Activated T-helper 2 cell treated with anti-CD3 and anti-CD28 coated beads, Interferon-gamma antibody, Interleukin-2, Interleukin-4, amounts not matched to agents 10 μg/mL and 5 μg/mL and 100 μg/mL, durations not matched to agents 14 hours and 24 hours and 36 hours (primary cell): ENCODE measurements around the gene ARF3. TPM values are rescaled to one million over a fixed set of nuclear protein-coding genes. Genes with fewer than 3 reads are reported as not detected.

ENCODE experiments used
- DNase-seq: peaks from one replicate; pipeline ENCODE4 v3.0.0; 2021; ENCODE audit warnings: low spot score
- H3K27ac Mint-ChIP-seq: one replicate; pipeline ENCODE4 v1.8.0; 2021; ENCODE audit warnings: mixed read lengths
- H3K27me3 Mint-ChIP-seq: one replicate; pipeline ENCODE4 v1.8.0; 2021; ENCODE audit warnings: low read depth, mixed read lengths
- H3K36me3 Mint-ChIP-seq: one replicate; pipeline ENCODE4 v1.8.0; 2021; ENCODE audit warnings: low read depth, mixed read lengths
- H3K4me1 Mint-ChIP-seq: one replicate; pipeline ENCODE4 v1.8.0; 2021; ENCODE audit warnings: low read depth, mixed read lengths
- H3K4me3 Mint-ChIP-seq: one replicate; pipeline ENCODE4 v1.8.0; 2021; ENCODE audit warnings: low read depth, mild to moderate bottlenecking, moderate library complexity, mixed read lengths
- H3K9me3 Mint-ChIP-seq: one replicate; pipeline ENCODE4 v1.8.0; 2021; ENCODE audit warnings: mixed read lengths
- intact Hi-C: fragments of 100-400 bp; cut with micrococcal nuclease; formaldehyde crosslinking; loops from one replicate; pipeline ENCODE4 v1.15.1; 2023
- total RNA-seq: library from RNA; stranded (reverse); gene quantifications from 2 replicates; pipeline ENCODE4 v1.2.3, GENCODE V29; 2022

ARF3 gene
- total RNA-seq, 1 donor from 2014 or later, result 135 TPM

DNA sequence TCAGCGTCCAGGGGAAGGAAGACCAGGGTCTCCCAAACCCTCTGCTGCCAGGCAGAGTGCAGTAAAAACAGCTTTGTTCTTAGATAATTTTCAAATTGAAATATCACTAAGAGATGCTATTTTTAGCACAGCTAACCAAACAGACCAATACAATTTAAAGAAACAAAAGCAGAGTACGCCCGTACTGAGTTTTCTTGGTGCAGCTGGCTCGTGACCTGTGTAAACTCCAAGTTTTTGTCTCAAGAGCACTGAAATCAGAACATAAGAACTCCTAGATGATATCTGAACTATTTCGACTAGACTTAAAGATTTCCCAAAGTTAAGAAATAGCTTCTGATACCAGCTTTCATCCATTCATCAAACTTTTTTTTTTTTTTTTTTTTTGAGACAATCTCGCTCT is 10.3 kb downstream of the ARF3 start:
- H3K9me3 Mint-ChIP-seq, result no peaks in the 10 kb centered on the region
- peaks cover 9% of the 10 kb centered on the region for H3K4me1 Mint-ChIP-seq
- no peak overlapping the region for H3K4me3 Mint-ChIP-seq
- intact Hi-C loops, result no loop called here
- H3K36me3 Mint-ChIP-seq, result peaks cover 16% of the 10 kb centered on the region
- H3K27me3 Mint-ChIP-seq, result no peaks in the 10 kb centered on the region
- DNase-seq, result no peak
- H3K27ac Mint-ChIP-seq, result no peak overlapping the region

DNA sequence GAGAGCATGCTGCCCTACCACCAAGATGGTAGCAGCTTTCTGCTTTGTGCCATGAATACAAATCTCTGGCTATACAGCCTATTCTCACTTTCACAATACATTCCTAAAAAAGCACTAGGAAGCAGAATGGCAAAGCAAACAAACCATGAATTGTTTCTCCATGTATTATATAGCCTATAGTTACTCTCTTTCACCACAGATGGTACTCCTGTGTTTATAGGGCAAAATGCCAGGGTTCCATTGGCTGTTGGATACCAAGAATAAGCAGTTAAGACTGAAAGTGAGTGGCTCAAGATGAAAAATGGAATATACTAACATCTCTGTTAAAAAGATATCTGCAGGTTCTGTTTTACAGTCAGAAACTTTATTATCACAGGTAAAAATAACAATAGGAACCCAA is 11.1 kb downstream of the ARF3 start:
- H3K27ac Mint-ChIP-seq, result no peak overlapping the region
- no peaks in the 10 kb centered on the region for H3K9me3 Mint-ChIP-seq
- no peak overlapping the region for H3K4me3 Mint-ChIP-seq
- no peak for DNase-seq
- peaks cover 9% of the 10 kb centered on the region for H3K4me1 Mint-ChIP-seq
- H3K27me3 Mint-ChIP-seq, result no peaks in the 10 kb centered on the region
- H3K36me3 Mint-ChIP-seq, result peaks cover 21% of the 10 kb centered on the region
- intact Hi-C loops, result no loop called here

DNA sequence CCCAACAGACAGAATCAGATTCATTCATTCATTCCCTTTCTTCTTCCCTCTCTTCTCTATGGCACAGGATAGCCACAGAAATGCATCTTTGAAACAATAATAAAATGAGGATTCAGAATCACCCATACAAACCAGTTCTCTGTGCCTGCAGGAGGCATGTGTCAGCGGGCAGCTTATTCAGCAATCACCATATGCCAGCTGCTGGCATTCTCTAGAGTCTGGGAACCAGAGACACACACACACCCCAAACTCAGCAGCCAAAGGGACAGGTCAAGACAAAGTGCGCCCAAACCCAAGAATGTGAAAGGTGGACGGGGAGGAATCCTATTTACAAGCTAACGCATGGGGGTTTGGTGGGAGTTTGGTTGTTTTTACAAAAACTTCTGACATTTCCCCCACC is 14.1 kb downstream of the ARF3 start:
- Mint-ChIP-seq H3K4me3 (no peak overlapping the region), H3K4me1 (peaks cover 7% of the 10 kb centered on the region), H3K27ac (no peak overlapping the region), H3K27me3 (no peaks in the 10 kb centered on the region), H3K9me3 (no peaks in the 10 kb centered on the region), H3K36me3 (peaks cover 35% of the 10 kb centered on the region)
- no peak for DNase-seq
- intact Hi-C loops, result no loop called here

DNA sequence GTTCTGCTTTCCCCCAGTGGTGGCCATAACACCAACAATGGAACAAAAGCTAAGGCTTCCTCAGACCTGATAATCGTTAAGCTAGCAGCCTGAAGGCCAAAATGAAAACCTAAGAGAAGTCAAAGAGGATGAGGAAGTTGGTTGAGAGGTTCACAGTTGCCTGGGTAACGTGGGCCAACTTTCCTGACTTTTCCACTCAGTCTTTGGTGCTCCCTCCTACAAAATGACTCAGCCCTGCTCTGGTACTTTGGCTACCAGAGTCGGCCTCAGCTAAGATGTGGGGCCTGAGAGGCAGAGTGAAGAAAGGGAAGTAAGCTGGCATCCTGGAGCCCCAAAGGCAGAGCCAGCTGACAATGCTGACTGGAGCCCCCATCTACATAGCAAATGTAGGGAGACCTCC is 17.1 kb downstream of the ARF3 start:
- Mint-ChIP-seq H3K27me3 (no peaks in the 10 kb centered on the region), H3K4me3 (no peak overlapping the region), H3K27ac (no peak overlapping the region), H3K36me3 (peaks cover 42% of the 10 kb centered on the region), H3K9me3 (no peaks in the 10 kb centered on the region), H3K4me1 (peaks cover 7% of the 10 kb centered on the region)
- DNase-seq, result no peak
- intact Hi-C loops, result no loop called here

DNA sequence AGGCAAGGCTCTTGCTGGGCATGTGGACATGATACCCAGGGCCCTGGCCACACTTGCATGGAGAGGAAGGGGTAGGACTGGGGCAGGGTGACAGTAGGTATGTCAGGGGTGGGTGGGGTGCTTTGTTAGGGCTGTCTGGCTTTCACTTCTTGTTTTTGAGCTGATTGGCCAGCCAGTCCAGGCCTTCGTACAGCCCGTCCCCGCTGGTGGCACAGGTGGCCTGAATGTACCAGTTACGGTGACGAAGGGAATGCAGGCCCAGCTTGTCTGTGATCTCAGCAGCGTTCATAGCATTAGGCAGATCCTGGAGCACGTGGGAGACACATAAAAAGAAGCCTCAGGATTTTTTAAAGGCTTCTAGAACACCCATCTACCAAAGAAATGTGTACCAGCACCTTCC is 18.5 kb downstream of the ARF3 start:
- DNase-seq, result no peak
- H3K4me1 Mint-ChIP-seq, result peaks cover 13% of the 10 kb centered on the region
- H3K9me3 Mint-ChIP-seq, result no peaks in the 10 kb centered on the region
- no peak overlapping the region for H3K4me3 Mint-ChIP-seq
- H3K27ac Mint-ChIP-seq, result no peak overlapping the region
- intact Hi-C loops, result loop anchor here (5.0 kb wide), 1 partner anchor 37 kb away; a partner anchor contains a TSS
- H3K27me3 Mint-ChIP-seq, result no peaks in the 10 kb centered on the region
- H3K36me3 Mint-ChIP-seq, result peaks cover 45% of the 10 kb centered on the region

DNA sequence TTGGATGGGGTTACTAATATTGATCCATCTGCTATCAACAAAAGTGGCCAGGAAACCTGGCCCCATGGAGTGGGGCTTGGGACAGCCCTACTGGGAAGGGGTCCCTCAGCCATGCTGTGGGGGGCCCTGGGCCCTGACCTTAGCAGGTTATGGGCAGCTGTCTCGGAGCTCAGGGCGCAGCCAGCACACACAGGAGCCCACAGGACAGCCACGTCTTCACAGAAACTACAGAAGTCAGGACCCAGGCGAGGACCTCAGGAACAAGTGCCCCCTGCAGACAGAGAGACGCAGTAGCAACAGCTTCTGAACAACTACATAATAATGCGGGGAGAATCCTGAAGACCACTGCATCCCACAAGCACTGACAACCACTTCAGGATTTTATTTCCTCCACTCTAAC is 20.1 kb downstream of the ARF3 start:
- H3K27me3 Mint-ChIP-seq, result no peaks in the 10 kb centered on the region
- peaks cover 56% of the 10 kb centered on the region for H3K36me3 Mint-ChIP-seq
- H3K4me3 Mint-ChIP-seq, result no peak overlapping the region
- no peak overlapping the region for H3K27ac Mint-ChIP-seq
- intact Hi-C loops, result loop anchor here (5.0 kb wide), 1 partner anchor 35 kb away; a partner anchor contains a TSS
- H3K4me1 Mint-ChIP-seq, result peaks cover 14% of the 10 kb centered on the region
- DNase-seq, result no peak
- no peaks in the 10 kb centered on the region for H3K9me3 Mint-ChIP-seq

DNA sequence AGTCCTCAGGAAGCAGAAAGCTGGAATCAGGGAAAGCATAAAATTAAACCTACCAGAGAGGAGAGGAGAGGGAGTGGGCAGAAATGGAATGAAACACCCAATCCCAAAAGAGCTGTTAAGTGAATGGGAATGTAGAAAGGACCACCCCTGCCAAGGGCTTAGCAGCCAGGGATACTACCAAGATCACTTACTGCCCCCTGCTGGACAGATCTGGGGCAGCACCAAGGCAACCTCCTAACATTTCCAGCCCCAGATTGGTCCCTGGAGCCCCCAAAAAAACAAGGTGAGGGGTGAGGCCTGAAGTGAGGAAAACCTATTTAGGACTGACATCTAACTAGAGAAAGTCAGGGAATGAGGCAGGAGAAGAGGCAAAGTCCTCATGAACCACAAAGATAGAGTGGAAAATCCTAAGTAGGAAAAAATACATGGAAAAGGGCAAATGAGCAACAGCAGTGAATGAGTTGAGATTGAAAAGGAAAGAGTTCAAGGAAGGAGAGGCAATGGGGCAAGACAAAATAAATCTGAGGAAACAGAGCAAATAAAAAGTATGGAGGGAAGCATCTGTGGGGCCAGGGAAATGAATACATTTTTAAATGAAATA is 20.8 kb downstream of the ARF3 start:
- intact Hi-C loops, result loop anchor here (1.0 to 5.0 kb wide), 2 partner anchors 34 to 83 kb away; a partner anchor contains a TSS
- Mint-ChIP-seq H3K27me3 (no peaks in the 10 kb centered on the region), H3K27ac (no peak overlapping the region), H3K9me3 (no peaks in the 10 kb centered on the region), H3K4me1 (peaks cover 12% of the 10 kb centered on the region), H3K4me3 (no peak overlapping the region), H3K36me3 (peaks cover 50% of the 10 kb centered on the region)
- DNase-seq, result peak; percentile 62

DNA sequence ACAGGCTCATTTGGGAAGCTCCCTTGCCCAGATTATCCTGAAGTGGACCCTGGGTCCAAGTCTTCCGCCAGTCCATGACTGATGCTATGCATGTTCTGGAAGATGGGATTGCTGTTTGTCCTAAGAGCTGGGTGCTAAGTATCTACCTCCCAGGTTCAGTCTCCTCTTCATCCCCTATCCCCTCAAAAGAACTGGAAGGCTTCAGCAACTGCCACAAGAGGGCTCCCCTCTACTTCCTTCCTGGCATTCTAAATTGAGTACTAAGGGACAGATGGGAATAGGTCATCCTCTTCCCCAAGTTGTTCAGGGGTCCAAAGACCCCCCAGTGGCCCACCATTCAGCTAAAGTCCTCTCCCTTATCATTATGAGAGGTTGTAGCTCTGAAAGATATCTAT is 23.0 kb downstream of the ARF3 start:
- intact Hi-C loops, result loop anchor here (5.0 kb wide), 1 partner anchor 63 kb away; the partner anchor contains the start of gene DDN
- H3K4me1 Mint-ChIP-seq, result peaks cover 10% of the 10 kb centered on the region
- DNase-seq, result no peak
- no peak overlapping the region for H3K4me3 Mint-ChIP-seq
- H3K36me3 Mint-ChIP-seq, result peaks cover 52% of the 10 kb centered on the region
- H3K27ac Mint-ChIP-seq, result peak overlapping the region; percentile 13
- no peaks in the 10 kb centered on the region for H3K9me3 Mint-ChIP-seq
- H3K27me3 Mint-ChIP-seq, result no peaks in the 10 kb centered on the region

DNA sequence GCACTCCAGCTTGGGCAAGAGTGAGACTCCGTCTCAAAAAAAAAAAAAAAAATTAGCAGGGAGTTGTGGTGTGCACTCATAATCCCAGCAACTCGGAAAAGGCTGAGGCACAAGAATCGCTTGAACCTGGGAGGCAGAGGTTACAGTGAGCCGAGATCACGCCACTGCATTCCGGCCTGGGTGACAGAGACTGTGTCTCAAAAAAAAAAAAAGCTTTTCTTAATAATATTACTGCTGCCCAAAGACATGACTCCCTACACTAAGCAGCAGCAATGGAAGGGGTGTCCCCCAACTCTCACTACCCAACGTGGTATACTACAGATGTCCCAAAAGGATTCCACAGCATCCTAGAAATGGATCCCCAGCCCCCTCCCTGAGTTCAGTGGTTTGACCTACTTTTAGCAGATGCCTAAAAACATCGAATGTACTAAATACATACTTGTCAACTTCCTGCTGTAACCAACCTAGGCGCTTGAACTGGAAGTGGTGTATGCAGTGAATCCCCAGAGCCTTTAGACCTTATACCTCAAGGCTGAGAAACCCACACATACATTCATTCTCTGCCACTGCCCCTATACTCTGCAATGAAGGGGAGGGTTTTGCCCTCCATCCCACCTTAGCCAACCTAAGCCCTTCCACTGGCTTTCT is 23.5 kb downstream of the ARF3 start:
- no peak for DNase-seq
- peaks cover 10% of the 10 kb centered on the region for H3K4me1 Mint-ChIP-seq
- intact Hi-C loops, result loop anchor here (5.0 kb wide), 1 partner anchor 64 kb away; the partner anchor contains the start of gene DDN
- no peaks in the 10 kb centered on the region for H3K9me3 Mint-ChIP-seq
- peaks cover 47% of the 10 kb centered on the region for H3K36me3 Mint-ChIP-seq
- no peak overlapping the region for H3K4me3 Mint-ChIP-seq
- no peaks in the 10 kb centered on the region for H3K27me3 Mint-ChIP-seq
- H3K27ac Mint-ChIP-seq, result peak overlapping the region; percentile 13

DNA sequence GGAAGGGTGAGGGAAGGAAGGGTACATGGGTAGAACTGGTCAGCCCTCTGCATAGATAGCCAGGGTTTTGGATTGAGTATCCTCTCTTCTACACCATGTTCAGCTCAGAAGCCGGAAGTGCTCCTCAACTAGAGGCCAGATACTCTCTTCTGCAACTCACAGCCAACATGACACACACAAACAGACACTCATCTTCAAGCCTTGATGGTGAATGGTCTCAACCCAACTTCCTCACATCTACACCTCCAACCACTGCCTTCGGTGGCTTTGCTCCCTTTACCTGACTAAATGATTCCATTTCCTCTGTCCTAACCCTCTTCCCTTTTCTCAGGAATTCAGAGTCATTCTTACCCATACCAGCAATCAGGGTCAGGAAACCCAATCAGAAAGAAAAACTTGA is 24.4 kb downstream of the ARF3 start:
- H3K9me3 Mint-ChIP-seq, result no peaks in the 10 kb centered on the region
- H3K27me3 Mint-ChIP-seq, result no peaks in the 10 kb centered on the region
- peaks cover 42% of the 10 kb centered on the region for H3K36me3 Mint-ChIP-seq
- H3K27ac Mint-ChIP-seq, result no peak overlapping the region
- intact Hi-C loops, result loop anchor here (5.0 kb wide), 1 partner anchor 64 kb away; the partner anchor contains the start of gene DDN
- H3K4me3 Mint-ChIP-seq, result no peak overlapping the region
- peaks cover 10% of the 10 kb centered on the region for H3K4me1 Mint-ChIP-seq
- no peak for DNase-seq

DNA sequence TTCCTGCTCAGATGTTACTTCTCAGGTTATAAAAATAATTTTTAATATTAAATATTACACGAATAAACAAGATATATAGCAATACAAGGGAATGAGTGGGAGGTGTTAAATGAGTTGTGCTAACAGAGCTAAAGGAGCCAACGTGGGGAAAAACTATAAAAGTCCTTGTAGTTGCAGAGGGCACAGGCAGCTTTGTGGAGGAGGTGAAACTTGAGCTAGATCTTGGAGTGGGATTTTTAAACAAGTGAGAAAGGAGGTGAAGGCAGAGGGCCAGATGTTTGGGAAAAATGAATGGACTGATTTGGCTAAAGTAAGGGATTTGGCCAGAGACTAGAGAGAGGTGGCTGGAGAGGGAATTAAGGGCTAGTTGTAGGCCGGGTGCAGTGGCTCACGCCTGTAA is 26.8 kb downstream of the ARF3 start:
- Mint-ChIP-seq H3K9me3 (no peaks in the 10 kb centered on the region), H3K4me3 (no peak overlapping the region), H3K27me3 (no peaks in the 10 kb centered on the region), H3K27ac (no peak overlapping the region), H3K36me3 (peaks cover 43% of the 10 kb centered on the region), H3K4me1 (peaks cover 20% of the 10 kb centered on the region)
- intact Hi-C loops, result loop anchor here (5.0 kb wide), 1 partner anchor 67 kb away; the partner anchor contains the start of gene DDN
- DNase-seq, result no peak

DNA sequence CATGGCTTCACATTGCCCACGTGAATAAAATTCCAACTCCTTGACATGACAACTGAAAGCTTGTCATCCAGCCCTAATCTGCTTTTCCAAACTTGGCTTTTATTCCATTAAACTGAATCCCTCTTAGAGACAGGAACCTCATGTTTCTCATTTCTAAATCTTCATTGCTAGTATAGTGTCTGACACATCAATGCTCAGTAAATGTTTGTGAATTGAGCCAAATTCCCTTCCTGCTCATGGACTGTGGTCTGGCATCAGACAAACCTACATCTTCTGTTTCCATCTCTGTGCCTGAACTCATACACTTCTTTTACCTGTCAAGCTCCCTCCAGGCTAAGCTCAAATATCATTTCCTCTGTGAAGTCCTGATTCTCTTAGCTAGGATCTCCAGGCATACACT is 27.7 kb downstream of the ARF3 start:
- no peak overlapping the region for H3K4me3 Mint-ChIP-seq
- H3K4me1 Mint-ChIP-seq, result peaks cover 21% of the 10 kb centered on the region
- no peaks in the 10 kb centered on the region for H3K27me3 Mint-ChIP-seq
- H3K27ac Mint-ChIP-seq, result no peak overlapping the region
- peaks cover 40% of the 10 kb centered on the region for H3K36me3 Mint-ChIP-seq
- no peaks in the 10 kb centered on the region for H3K9me3 Mint-ChIP-seq
- DNase-seq, result no peak
- intact Hi-C loops, result no loop called here

DNA sequence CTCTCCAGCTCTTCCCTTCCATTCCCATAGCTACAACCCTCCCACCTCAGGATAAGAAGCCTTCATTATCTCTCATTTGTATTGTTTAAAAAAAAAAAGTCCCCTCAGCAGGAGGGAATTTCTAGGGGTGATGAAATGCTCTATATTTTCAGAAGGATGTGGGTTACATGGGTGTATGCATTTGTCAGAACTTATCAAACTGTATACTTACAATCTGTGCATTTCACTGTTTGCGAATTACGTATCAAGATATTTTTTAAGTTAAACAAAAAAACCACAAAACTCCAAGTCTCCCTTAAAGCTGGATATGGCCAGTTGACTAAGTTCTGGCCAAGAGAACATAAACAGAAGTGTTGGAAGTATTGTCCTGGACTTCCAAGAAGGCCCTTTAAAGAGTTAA is 30.0 kb downstream of the ARF3 start:
- intact Hi-C loops, result no loop called here
- DNase-seq, result no peak
- Mint-ChIP-seq H3K4me3 (peak overlapping the region; percentile 55), H3K4me1 (peaks cover 26% of the 10 kb centered on the region), H3K9me3 (no peaks in the 10 kb centered on the region), H3K36me3 (peaks cover 47% of the 10 kb centered on the region), H3K27ac (no peak overlapping the region), H3K27me3 (no peaks in the 10 kb centered on the region)
